ENCODE results near the gene PPP4R2. TPM values are rescaled to one million over a fixed set of nuclear protein-coding genes. Genes with fewer than 3 reads are reported as not detected.

Gene PPP4R2
- total and polyA plus RNA-seq, 2 of the 8 experiments (the other 6 are each of a cell fraction or from before 2014, with no cell fraction given), result 11.5 to 89.9 TPM

GRCh38 chr3:73041537-73041936 lies 44.9 kb downstream of the PPP4R2 start:
- no peak for DNase-seq (ENCODE audit: low read depth in 1 of 2, low spot score in 2 of 2)
- no peak overlapping the region for H3K23ac ChIP-seq (ENCODE audit: insufficient read length)
- H4K8ac ChIP-seq (ENCODE audit: extremely low read depth, insufficient read depth, low read length), result no peak overlapping the region
- FAIRE-seq, result no peak
- no peak overlapping the region for H4K91ac ChIP-seq (replicated peaks; ENCODE audit: insufficient read length, low read length)
- POLR2A ChIA-PET (ENCODE audit: partially characterized antibody), result interaction anchor here (1.6 kb wide), 1 partner anchor 10 kb away, joined by 4 read pairs; no protein-coding TSS in a partner anchor
- no peaks in the 10 kb centered on the region for H3K23me2 ChIP-seq (ENCODE audit: low read depth, low read length)
- H3K56ac ChIP-seq (replicated peaks; ENCODE audit: insufficient read length, low read depth, low read length), result no peak overlapping the region
- H4K20me1 ChIP-seq (replicated peaks in 1 of 2; ENCODE audit: control insufficient read depth in 1 of 2, insufficient read depth in 2 of 2, low read length in 2 of 2), result peaks cover 26 to 47% of the 10 kb centered on the region in 2 experiments
- no peak overlapping the region for H2AFZ ChIP-seq (ENCODE audit: low read length)
- 0 out of 2 replicates have a peak, but pooled peaks cover 2% of the 10 kb centered on the region for H3K79me1 ChIP-seq (ENCODE audit: low read depth, low read length)
- no peaks in the 10 kb centered on the region for H3K36me3 ChIP-seq (ENCODE audit: control insufficient read depth in 2 of 4, insufficient read depth in 4 of 4, low read length in 3 of 4)
- WGBS, 2 experiments (ENCODE audit: extremely low coverage in 1 of 2, insufficient coverage in 1 of 2, insufficient read length in 1 of 2, insufficient replicate concordance in 2 of 2, low coverage in 1 of 2, low lambda C conversion rate in 2 of 2, missing lambda C conversion rate in 1 of 2), result 76% methylated on average over 3 of the region's 3 CpGs; no CpG with 5 or more reads in 1 of the 2 experiments
- no peaks in the 10 kb centered on the region for H3K27me3 ChIP-seq (replicated peaks in 1 of 4; ENCODE audit: control insufficient read depth in 3 of 4, extremely low read depth in 1 of 4, insufficient read depth in 3 of 4, low read length in 3 of 4)
- H2BK20ac ChIP-seq (ENCODE audit: low read length), result no peak overlapping the region
- H3K14ac ChIP-seq (ENCODE audit: insufficient read length), result no peak overlapping the region
- H3K4me3 ChIP-seq (ENCODE audit: extremely low read depth in 1 of 4, insufficient read depth in 2 of 4, low read depth in 3 of 4, low read length in 4 of 4), result no peak overlapping the region
- no peak overlapping the region for H3K4ac ChIP-seq (replicated peaks; ENCODE audit: insufficient read length, low read depth, low read length)
- H3K9ac ChIP-seq (replicated peaks in 1 of 4; ENCODE audit: extremely low read depth in 1 of 4, low read depth in 3 of 4, low read length in 3 of 4), result no peak overlapping the region
- H2BK120ac ChIP-seq (replicated peaks; ENCODE audit: low read depth, low read length), result no peak overlapping the region
- no peak overlapping the region for H3K18ac ChIP-seq (ENCODE audit: extremely low read depth, low read length)
- H3K4me2 ChIP-seq (ENCODE audit: insufficient read depth in 1 of 2, low read depth in 2 of 2, low read length in 2 of 2), result no peak overlapping the region
- CTCF ChIA-PET (ENCODE audit: partially characterized antibody), result interaction anchor here (0.6 to 1.6 kb wide), 2 partner anchors 10 to 1341 kb away, joined by 3 read pairs; no protein-coding TSS in a partner anchor
- peaks cover 0 to 20% (median 7%) of the 10 kb centered on the region in 4 experiments; a peak in 4 of 7 replicates for H3K4me1 ChIP-seq (replicated peaks in 1 of 4; ENCODE audit: control insufficient read depth in 3 of 4, insufficient read depth in 4 of 4, low read length in 3 of 4)
- TF ChIP-seq EGR1 (IDR thresholded peaks at IDR 0.05; ENCODE audit: borderline replicate concordance, low read depth, low read length), result no peak
- no peak for TF ChIP-seq EZH2 (IDR thresholded peaks at IDR 0.05; ENCODE audit: low read depth, low read length, severe bottlenecking)
- TF ChIP-seq CBX8 (IDR thresholded peaks at IDR 0.05; ENCODE audit: borderline replicate concordance, low read depth, low read length), result no peak
- no peak for TF ChIP-seq RAD21 (IDR thresholded peaks at IDR 0.05 in 1 of 2, conservative IDR thresholded peaks at IDR 0.05 in 1 of 2; ENCODE audit: low read depth in 2 of 2, low read length in 2 of 2)
- TF ChIP-seq RNF2 (IDR thresholded peaks at IDR 0.05; ENCODE audit: borderline replicate concordance, low read depth, low read length, missing control alignments, poor library complexity, severe bottlenecking), result no peak
- TF ChIP-seq NANOG (IDR thresholded peaks at IDR 0.05; ENCODE audit: insufficient read depth, low read depth, low read length, poor library complexity, severe bottlenecking), result no peak
- no peak for TF ChIP-seq RXRA (IDR thresholded peaks at IDR 0.05; ENCODE audit: insufficient read depth, low read depth, low read length)
- TF ChIP-seq RFX5 (IDR thresholded peaks at IDR 0.05; ENCODE audit: borderline replicate concordance, low read depth, low read length), result no peak
- no peak for TF ChIP-seq JUND (IDR thresholded peaks at IDR 0.05; ENCODE audit: low read length)
- TF ChIP-seq BCL11A (IDR thresholded peaks at IDR 0.05; ENCODE audit: low read depth in 2 of 2, low read length in 2 of 2), result no peak
- no peak for TF ChIP-seq CEBPB (IDR thresholded peaks at IDR 0.05; ENCODE audit: low read depth, low read length)
- no peak for TF ChIP-seq YY1 (IDR thresholded peaks at IDR 0.05; ENCODE audit: low read depth, low read length)
- H3K9me3 ChIP-seq (ENCODE audit: insufficient read depth in 2 of 2, low read depth in 1 of 2, low read length in 1 of 2), result no peaks in the 10 kb centered on the region
- H3K27ac ChIP-seq (ENCODE audit: low read depth, low read length), result no peak overlapping the region
- H2BK15ac ChIP-seq (ENCODE audit: low read length), result no peak overlapping the region
- no peak overlapping the region for H4K5ac ChIP-seq (ENCODE audit: insufficient read length, low read depth, low read length)
- H2BK5ac ChIP-seq (ENCODE audit: low read depth, low read length), result no peak overlapping the region
- peaks cover 21 to 100% of the 10 kb centered on the region in 2 experiments for H3K79me2 ChIP-seq (ENCODE audit: control insufficient read depth in 1 of 2, insufficient read depth in 2 of 2, low read length in 2 of 2)
- H2AK5ac ChIP-seq (ENCODE audit: low read depth, low read length), result no peak overlapping the region
- H2BK12ac ChIP-seq (ENCODE audit: low read depth, low read length), result no peak overlapping the region

Measured in H1 (cell line).